OCI-LY3 (cell line): Measurements from ENCODE around the gene AADACL3.

Source experiments
- H2AFZ ChIP-seq: fragments of 200-600, 300-600 bp; shearing (Covaris generic); 2 replicates; pipeline ENCODE4 v1.6.0; 2014; ENCODE audit warnings: antibody characterized with exemption, low read depth, low read length
- H3K27ac ChIP-seq: fragments of 200-600, 300-600 bp; sonication (generic); 2 replicates; pipeline ENCODE4 v1.5.1; 2014; ENCODE audit warnings: mild to moderate bottlenecking, low read length, moderate library complexity, mixed read lengths
- H3K27me3 ChIP-seq: fragments of 200-600, 300-600 bp; sonication (generic); 2 replicates; pipeline ENCODE4 v1.6.1; 2014; ENCODE audit warnings: low read depth, low read length, mixed read lengths
- H3K36me3 ChIP-seq: fragments of 200-600, 300-600 bp; sonication (generic); replicated peaks from 2 replicates; pipeline ENCODE3; 2014; ENCODE audit warnings: low read depth, low read length, mixed read lengths
- H3K4me1 ChIP-seq: fragments of 300-600, 200-600 bp; sonication (generic); 2 replicates; pipeline ENCODE4 v1.6.1; 2014; ENCODE audit warnings: low read length, mixed read lengths
- H3K4me2 ChIP-seq: fragments of 200-600, 300-600 bp; sonication (generic); 2 replicates; pipeline ENCODE4 v1.6.1; 2014; ENCODE audit warnings: low read length, mixed read lengths
- H3K4me3 ChIP-seq: fragments of 300-600, 200-600 bp; sonication (generic); 2 replicates; pipeline ENCODE4 v1.5.1; 2014; ENCODE audit warnings: antibody characterized with exemption, mild to moderate bottlenecking, low read length, moderate library complexity
- H3K79me2 ChIP-seq: fragments of 300-600, 200-600 bp; shearing (Covaris generic); 2 replicates; pipeline ENCODE4 v1.6.1; 2014; ENCODE audit warnings: mild to moderate bottlenecking, low read length, mixed read lengths
- H3K9ac ChIP-seq: fragments of 300-600, 200-600 bp; shearing (Covaris generic); 2 replicates; pipeline ENCODE4 v1.6.0; 2014; ENCODE audit warnings: mild to moderate bottlenecking, low read length, moderate library complexity
- H3K9me3 ChIP-seq: fragments of 200-600, 300-600 bp; shearing (Covaris generic); 2 replicates; pipeline ENCODE4 v1.6.1; 2014; ENCODE audit warnings: low read length, mixed read lengths; ENCODE audit not compliant: insufficient read depth
- H4K20me1 ChIP-seq: fragments of 200-600, 300-600 bp; sonication (generic); 2 replicates; pipeline ENCODE4 v1.6.1; 2016; ENCODE audit warnings: low read length, mixed read lengths; ENCODE audit not compliant: insufficient read depth
- CTCF ChIP-seq: fragments of 200-600, 300-600 bp; sonication (generic); IDR thresholded peaks from 2 replicates; pipeline ENCODE4 v1.5.1; 2014; ENCODE audit warnings: antibody characterized with exemption, low read length, low read depth
- EZH2phosphoT487 ChIP-seq: fragments of 200-600 bp; shearing (Covaris generic); IDR thresholded peaks from 2 replicates; pipeline ENCODE4 v1.6.1; 2018; ENCODE audit warnings: antibody characterized with exemption, mixed run types, low read depth

AADACL3 gene

GRCh38 chr1:12748778-12749355 lies 33.0 kb downstream of the AADACL3 start:
- Histone ChIP-seq H3K79me2 (no peaks in the 10 kb centered on the region), H3K4me1 (no peaks in the 10 kb centered on the region), H3K4me2 (no peak overlapping the region), H3K27ac (no peak overlapping the region), H3K36me3 (no peaks in the 10 kb centered on the region), H4K20me1 (no peaks in the 10 kb centered on the region), H3K9ac (no peak overlapping the region), H3K27me3 (no peaks in the 10 kb centered on the region), H3K4me3 (no peak overlapping the region), H2AFZ (no peak overlapping the region), H3K9me3 (no peaks in the 10 kb centered on the region; the same call in 1 of the 2 replicates)
- TF ChIP-seq EZH2phosphoT487 (no peak), CTCF (no peak)

- Histone ChIP-seq H3K27me3 (no peaks in the 10 kb centered on the region), H3K9ac (no peak overlapping the region), H2AFZ (no peak overlapping the region), H4K20me1 (no peaks in the 10 kb centered on the region), H3K4me2 (no peak overlapping the region), H3K79me2 (no peaks in the 10 kb centered on the region), H3K27ac (no peak overlapping the region), H3K9me3 (no peaks in the 10 kb centered on the region), H3K4me3 (no peak overlapping the region), H3K4me1 (no peaks in the 10 kb centered on the region), H3K36me3 (no peaks in the 10 kb centered on the region)
- TF ChIP-seq EZH2phosphoT487 (no peak), CTCF (no peak)
These were observed 38.8 kb downstream of the AADACL3 start for GRCh38 chr1:12754738-12755137.

- H3K36me3 ChIP-seq, result no peaks in the 10 kb centered on the region
- no peak overlapping the region for H2AFZ ChIP-seq
- no peak overlapping the region for H3K4me2 ChIP-seq
- H4K20me1 ChIP-seq, result no peaks in the 10 kb centered on the region
- H3K4me3 ChIP-seq, result no peak overlapping the region
- no peaks in the 10 kb centered on the region for H3K27me3 ChIP-seq
- H3K9ac ChIP-seq, result no peak overlapping the region
- H3K79me2 ChIP-seq, result no peaks in the 10 kb centered on the region
- H3K9me3 ChIP-seq, result no peaks in the 10 kb centered on the region
- H3K4me1 ChIP-seq, result no peaks in the 10 kb centered on the region
- no peak overlapping the region for H3K27ac ChIP-seq
- no peak for TF ChIP-seq EZH2phosphoT487
- no peak for TF ChIP-seq CTCF
These were observed 40.4 kb downstream of the AADACL3 start for GRCh38 chr1:12756273-12756672.

GRCh38 chr1:12756768-12757413 lies 41.0 kb downstream of the AADACL3 start:
- H3K4me2 ChIP-seq, result no peak overlapping the region
- no peak overlapping the region for H3K4me3 ChIP-seq
- H3K36me3 ChIP-seq, result no peaks in the 10 kb centered on the region
- H3K27ac ChIP-seq, result no peak overlapping the region
- no peaks in the 10 kb centered on the region for H4K20me1 ChIP-seq
- no peaks in the 10 kb centered on the region for H3K79me2 ChIP-seq
- H3K9ac ChIP-seq, result no peak overlapping the region
- no peak overlapping the region for H2AFZ ChIP-seq
- H3K4me1 ChIP-seq, result no peaks in the 10 kb centered on the region
- H3K9me3 ChIP-seq, result no peaks in the 10 kb centered on the region
- TF ChIP-seq EZH2phosphoT487 (no peak), CTCF (no peak)
- no peaks in the 10 kb centered on the region for H3K27me3 ChIP-seq
